HG03457 (cell line): ENCODE data around the gene MYDGF.

ENCODE experiments used
- ATAC-seq: cut with Tn5 transposase; IDR thresholded peaks from one replicate; pipeline ENCODE4 v1.9.1; 2021; ENCODE audit warnings: moderate number of reproducible peaks; ENCODE audit not compliant: unreplicated experiment

MYDGF gene

DNA sequence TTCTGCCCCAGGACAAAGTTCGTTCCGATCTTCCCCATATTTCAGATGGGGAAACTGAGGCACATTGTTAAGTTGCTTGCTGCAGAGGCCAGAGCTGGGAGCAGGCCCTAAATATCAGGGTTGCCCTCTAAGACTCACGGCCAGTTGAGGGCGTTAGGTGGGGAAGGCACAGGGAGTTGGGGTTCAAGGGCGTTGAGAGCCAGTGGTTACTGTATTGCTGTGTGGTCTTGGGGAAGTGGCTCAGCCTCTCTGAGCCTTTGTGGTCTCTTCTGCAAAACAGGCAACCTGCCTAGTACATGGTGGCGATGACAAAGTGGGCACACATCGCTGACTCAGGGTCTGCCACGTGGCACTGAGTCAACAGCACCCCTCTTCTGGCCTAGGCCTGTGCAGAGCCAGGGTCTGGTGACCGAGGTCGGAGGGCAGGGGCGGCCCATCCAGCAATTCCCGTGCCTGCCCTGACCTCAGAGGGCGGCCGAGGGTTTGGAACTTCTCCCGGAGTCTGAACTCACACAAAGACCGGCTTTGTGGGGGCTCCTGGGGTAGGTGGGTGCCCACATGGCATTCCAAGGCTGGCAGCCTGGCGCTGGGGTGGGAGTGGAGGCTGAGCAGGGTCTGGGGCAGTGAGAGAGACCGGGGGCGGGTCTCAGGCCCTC is 20.6 kb downstream of the MYDGF start:
- ATAC-seq, result no peak

DNA sequence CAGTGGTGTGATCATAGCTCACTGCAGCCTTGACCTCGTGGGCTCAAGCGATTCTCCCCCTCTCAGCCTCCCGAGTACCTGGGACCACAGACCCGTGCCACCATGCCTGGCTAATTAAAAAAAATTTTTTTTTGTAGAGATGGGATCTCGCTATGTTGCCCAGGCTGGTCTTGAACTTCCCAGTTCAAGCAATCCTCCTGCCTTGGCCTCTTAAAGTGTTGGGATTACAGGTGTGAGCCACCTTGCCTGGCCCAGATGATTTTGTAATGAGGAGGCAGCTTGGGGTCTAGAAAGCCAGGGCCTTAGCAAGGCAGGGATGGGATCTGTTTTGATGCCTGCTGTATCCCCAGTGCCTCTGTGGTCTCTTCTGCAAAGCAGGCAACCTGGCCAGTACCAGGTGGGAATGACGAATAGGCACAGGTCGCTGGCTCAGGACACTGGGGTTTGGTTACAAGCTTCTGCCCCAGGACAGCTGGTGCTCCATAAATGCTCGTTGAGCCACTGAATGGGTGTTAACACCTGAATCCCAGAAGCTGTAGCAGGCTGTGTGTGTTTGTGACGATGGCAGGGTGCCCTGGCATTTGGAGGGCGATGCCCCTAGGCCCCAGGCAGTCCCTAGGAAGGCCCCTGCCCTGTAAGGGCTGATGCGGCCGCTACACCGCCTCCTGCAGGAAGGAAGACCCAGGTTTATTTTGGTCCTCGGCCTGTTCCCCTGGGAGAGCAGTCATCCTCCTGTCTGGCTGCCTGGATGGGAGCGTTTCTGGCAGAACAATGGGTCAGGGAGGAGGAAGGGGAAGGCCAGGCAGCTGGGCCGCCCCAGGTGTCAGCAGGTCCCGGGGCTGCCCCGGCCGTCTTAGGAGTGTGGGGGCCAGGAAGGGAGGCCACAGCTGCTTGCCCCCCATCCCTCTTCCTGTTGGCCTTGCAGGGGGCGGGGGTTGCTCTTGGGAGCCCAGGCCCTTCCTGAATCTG is 22.2 kb downstream of the MYDGF start:
- no peak for ATAC-seq

DNA sequence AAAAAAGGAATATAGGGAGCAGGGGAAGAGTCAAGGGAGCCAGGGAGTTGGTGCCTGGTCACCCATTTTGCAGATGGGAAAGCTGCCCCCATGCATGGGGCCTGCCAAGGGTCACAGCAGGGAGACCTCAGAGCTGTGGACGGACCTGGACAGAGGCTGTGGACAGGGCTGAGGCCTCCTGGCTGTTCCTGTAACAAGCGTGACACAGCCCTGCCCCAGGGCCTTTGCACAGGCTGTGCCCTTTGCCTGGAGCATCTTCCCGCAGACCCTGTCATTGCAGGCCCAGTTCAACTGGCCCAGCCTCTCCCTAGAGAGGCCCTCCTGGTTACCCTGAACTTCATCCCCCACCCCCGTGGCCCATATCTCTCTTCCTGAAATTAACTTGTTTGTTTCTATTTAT is 24.4 kb downstream of the MYDGF start:
- no peak for ATAC-seq

DNA sequence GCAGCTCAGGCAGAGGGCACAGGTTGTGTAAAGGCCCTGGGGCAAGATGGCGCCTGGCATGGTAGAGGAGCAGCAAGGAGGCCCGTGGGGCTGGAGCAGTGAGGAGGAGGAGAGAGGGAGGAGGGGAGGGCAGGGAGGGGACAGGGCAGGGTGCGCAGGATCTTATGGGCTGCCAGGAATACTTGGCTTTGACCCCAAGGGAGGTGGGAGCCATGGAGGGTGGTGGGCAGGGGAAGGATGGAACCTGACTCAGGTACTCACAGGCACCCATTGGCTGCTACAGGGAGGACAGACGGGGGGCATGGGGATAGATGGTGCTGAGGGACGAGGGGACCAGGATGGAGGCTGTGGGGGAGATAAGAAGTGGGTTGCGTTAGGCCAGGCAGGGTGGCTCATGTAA is 27.5 kb downstream of the MYDGF start:
- no peak for ATAC-seq

DNA sequence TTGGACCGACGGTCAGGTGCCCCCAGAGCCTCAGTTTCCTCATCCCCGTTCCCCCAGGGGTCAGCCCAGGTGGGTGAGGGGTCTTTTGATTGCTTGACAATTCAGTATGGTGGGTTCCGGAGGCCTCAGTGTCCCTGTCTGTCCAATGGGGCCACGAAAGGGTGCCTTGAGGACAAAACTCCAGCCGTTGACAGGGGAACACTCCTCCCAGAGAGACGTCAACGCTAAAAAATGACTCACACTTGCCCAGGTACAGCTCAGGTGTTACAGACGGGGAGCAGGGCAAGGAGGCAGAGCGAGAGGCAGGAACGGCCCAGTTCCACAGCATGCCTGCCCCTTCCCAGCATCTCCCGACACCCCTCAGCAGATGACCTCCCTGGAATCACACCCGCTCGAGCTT is 29.0 kb downstream of the MYDGF start:
- ATAC-seq, result no peak

DNA sequence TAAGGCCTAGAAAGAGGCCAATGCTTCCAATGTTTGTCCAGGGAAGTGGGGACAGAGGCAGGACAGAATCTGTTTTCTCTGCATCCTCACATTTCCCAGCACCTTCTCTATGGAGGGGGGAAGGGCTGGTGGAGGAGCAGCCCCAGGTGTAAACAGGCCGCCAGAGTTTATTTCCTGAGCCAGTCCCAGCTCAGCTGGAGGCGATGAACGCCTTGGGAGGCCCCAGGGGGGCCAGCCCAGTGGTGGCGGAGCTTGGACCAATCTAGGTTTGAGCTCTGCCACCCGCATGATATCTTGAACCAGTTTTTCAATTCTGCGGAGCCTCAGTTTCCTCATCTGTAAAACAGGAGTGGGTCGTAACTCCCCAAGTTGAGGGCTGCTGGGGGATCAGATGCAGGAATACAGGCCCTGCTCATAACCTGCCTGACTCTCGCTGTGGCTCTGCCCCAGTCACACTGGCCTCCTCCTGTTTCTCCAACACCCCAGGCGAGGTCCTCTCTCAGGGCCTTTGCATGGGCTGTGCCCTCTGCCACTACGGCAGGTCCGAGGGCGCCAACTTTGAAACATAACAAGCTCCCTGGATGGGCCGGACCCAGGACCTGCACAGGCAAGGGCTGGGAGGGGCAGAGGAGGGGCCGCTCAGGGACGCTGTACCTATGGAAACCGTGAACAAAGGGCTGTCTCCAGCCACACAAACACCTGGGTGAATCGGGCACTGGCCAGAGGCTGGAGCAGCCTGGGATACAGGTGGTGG is 29.7 kb downstream of the MYDGF start:
- no peak for ATAC-seq

DNA sequence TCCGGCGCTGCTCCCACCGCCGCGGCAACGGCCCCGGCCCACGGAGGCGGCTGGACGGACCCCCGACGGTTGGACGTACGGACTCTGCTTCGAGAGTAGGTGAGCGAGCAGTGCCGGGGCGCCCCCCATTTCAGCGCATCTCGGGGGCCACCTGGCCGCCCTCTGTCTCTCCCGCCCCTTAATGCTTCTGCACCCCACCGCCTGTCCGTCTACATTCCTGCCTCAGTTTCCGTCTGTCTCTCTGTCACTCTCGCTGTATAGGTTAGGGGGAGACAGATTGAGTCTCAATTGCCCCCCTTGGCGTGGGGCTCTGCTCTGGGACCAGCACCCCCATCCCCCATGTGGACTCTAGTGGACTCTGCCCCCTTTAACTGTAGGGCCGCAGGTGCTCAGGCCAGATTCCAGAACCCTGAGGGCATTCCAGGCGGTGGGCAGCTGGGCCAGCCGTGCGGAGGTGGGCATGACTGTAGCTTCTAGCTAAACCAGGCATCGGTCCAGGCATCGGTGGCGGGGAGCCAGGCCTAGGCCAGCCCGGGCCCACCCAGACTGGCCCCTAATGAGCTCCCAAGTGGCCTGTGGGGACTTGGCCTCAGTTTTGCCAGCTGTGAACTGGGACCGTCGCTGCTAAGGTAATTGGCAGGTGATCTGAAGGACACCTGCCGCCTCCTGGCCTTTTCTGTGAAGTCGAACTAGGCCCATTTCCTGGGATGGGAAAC is 30.5 kb downstream of the MYDGF start:
- no peak for ATAC-seq

DNA sequence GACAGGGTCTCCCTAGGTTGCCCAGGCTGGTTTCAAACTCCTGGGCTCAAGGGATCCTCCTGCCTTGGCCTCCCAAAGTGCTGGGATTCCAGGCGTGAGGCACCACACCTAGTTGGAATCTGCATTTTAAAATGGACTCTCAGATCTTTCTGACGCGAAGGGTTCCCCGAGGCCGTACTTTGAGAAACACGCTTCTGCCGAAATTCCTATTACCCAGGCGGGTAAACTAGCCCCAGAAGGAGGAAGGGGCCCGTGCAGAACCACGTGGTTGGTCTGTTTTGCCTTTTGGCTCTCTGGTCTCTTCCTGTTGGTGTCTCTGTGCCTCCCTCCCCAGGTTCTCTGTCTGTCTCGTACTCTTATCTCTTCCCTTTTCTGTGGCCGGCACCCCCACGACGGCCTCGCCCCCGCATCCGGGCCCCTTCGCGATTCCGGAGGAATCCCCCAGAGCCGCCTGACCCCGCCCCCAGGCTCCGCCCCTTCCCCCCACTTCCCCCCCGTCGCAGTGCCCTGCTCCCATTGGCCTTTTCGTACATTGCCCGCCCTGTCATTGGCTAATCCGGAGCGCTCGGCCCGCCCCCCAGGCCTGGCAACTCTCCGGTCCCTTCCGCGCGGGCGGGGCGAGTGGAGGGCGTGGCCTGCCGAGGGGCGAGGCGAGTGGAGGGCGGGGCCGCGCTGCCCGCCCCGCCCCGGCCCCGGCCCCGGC is 31.2 kb downstream of the MYDGF start, which contains the start of gene TNFAIP8L1:
TNFAIP8L1 (plus strand) TSS at position 689 of the 703 bp plus-strand sequence. CDS start 12,354 bp downstream, outside the sequence.
- peak; percentile 62 for ATAC-seq

DNA sequence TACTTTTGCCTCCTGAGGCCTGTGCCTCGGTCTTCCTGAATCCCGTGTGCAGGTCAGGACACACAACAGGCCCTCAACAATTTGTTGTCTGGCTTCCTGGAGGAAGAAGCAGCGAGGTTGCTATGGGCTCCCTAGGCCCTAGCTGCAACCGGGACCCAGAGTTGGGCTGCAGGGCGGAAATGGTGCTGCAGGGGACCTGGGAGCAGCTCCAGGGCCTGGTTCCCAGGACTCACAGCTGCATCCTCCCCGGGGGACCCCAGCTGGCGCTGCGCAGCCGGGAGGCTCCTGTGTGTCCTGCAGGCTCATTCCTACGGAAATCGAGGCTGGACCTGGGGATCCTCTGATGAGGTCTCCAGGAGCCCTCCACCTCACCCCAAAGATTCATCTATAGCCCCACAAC is 31.8 kb downstream of the MYDGF start:
- no peak for ATAC-seq

DNA sequence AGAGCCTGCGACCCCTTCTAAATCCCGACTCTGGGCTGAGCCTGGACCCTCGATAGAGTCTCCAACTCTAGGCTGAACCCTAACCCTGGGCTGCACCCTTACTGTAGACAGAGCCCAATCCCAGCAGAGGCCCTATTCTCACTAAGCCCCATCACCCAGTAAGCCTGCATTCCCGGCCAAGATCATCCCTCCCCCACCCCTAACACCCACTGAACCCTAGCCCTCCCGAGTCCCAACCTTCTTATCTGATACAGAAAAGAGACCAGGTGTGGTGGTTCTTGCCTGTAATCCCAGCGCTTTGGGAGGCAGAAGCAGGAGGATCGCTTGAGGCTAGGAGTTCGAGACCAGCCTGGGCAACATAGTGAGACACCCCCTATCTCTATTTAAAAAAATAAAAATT is 33.4 kb downstream of the MYDGF start:
- no peak for ATAC-seq

DNA sequence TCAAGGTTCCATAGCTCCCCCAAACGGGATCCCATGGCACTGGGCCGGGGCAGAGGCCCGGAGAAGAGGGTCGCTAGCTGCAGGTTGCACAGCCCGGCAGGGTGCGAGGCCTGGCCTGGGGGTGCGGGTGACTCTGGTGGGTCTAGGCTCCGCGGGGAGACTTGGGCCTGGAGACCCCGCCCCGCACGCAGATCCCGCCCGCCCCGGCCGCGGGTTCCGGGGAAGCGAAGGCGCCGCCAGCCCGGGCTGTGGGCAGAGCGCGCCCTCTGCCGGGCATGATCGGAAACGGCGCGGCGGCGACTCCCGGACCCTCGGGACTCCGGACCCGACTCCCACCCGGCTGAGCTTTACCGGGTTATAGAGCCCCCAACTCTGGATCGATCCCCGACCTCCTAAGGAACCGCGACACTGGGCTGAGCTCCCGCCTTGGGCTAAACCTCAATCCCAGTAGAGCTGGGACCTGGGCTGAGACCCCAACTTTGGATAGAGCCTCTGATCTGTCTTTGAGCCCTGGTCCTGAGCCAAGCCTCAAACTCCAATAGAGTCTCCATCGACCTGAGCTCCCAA is 33.9 kb downstream of the MYDGF start:
- ATAC-seq, result no peak

DNA sequence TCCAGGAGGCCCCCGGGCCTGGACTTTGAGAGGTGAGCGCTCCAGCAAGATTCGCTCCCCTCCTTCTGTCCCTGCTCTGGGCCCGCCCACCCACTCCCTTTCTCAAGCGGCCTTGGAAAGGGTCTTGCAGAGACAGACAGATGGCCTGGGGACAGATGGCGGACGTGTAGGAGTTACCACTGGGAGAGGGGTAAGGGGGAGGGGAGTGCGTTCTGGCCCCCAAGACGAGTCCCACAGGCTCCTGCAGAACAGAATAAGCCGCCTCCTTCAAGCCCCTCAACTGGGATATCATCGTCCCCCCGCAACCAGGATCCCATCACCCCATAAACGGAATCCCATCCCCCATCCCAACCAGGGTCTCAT is 34.4 kb downstream of the MYDGF start:
- ATAC-seq, result no peak

DNA sequence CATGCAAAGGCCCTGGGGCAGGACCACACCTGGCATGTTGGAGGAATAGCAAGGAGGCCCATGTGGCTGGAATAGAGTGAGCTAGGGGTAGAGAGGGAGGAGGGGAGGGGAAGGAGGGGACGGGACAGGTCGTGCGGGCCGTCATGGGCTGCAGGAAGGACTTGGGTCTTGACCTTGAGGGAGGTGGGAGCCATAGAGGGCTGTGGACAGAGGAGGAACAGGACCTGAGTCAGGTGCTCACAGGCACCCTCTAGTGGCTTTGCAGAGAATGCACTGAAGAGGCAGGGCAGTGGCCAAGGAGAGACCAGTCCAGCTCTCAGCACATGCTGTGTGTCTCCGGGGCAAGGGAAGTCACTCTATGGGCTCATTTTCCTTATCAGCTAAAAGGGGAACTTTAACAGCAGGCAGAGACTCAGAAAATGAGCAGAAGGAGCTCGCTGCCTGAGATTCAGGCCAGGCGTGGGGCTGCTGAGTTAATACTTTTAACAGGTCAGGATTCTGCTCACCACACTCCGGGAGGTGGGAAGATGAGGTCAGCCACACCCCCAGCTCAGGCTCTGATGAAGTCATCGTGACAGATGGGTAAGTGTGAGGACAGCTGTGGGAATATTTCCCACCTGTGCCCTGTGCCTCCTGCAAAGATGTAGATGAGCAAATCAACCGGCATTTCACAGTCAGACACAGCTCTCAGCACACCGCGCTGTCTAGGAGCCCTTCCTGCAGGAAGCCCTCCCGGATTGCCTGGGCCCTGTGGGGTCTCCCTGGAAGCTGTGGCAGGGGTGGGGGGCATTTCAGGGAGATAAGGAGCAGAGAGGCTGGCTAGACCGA is 36.8 kb downstream of the MYDGF start:
- no peak for ATAC-seq

DNA sequence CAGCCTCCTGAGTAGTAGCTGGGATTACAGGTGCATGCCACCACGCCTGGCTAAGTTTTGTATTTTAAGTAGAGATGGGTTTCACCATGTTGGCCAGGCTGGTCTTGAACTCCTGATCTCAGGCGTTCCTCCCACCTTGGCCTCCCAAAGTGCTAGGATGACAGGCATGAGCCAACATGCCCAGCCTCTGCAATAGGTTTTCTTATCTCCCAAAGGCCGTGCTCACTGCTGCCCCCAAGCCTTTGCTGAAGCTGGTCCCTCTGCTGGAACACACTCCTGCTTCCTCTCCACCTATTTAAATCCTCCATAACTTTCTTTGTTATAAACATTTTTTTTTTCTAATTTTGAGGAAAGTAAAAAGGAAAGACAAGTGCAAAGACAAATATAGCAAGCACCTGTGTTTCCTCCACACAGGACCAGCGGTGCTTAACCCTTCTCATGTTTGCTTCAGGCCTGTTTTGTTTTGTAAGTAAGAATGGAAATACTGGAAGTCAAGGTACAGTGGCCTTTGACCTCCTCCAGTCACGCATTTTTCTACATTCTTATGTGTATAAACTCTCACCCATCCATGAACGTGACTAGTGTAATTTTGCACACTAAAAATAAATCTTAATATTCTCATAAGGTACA is 45.3 kb downstream of the MYDGF start:
- no peak for ATAC-seq

DNA sequence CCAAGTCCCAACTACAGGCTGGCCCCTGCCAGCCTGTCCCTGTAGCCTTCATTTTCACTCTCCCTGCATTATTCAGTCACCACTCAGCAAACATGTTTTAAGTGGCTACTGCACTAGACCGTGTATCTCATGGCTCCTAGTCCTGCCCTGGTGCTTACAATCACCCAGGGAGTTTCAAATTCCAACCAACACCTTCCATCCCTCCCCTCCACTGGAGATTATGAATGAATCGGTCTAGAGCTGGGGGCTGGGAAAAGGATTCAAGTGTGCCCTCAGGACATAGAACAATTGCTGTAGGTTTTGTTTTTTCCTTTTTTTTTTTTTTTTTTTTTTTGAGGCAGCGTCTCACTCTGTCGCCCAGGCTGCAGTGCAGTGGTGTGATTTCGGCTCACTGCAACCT is 45.8 kb downstream of the MYDGF start:
- no peak for ATAC-seq

DNA sequence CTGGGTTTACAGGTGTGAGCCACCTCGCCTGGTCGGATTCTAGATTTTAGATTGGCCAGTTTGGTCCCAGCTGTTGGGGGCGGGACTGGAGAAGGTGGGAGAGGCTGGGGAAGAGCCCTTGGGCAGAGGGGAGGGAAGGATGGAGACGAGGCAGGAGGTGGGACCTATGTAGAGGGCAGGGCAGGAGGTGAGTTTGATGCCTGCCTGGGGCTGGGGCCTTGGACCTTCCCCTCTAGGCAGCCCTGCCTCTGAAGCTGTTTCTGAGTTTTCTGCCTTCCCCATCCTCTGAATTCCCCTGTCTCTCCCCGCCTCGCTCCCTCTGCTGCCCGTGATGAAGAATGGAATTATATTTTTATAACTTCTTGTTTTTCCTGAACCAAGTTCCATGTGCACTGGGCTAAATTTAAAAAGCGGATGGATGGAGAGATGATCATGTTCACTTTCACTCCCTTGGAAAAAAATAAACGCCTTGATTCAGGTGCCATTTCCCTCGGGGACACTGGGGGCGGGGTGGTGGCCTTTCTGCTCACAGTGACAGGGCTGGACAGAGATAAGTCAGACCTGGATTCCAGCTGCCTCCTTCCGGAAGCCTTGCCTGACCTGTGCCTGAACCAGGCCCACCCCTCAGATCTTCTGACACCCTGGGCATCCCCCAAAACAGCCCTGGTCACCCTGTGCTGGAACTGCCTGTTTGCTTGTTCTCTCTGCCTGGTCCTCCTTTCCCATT is 47.3 kb downstream of the MYDGF start:
- no peak for ATAC-seq

DNA sequence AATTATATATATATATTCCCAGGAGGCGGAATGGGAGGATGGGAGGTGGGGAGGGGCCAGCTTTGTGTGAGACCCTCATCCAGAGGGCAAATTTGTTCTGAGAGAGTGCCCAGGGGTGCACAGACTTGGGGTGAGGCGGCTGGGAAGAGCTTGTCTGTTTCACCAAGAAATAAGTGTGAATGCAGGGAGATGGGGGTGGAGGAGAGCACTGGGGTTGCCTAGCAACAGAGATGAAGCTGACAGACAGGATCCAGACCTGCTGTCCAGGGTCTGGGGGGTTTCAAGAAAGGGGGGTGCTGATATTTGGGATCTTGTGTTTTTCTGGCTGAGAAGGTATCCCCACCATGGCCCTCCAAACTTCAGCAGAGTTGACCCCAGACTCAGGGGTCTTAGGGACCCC is 49.5 kb downstream of the MYDGF start:
- no peak for ATAC-seq
